SU-DHL-6 (cell line): ENCODE measurements around the gene ABHD3.

Experiments
- CTCF ChIP-seq: fragments of 200-600 bp; sonication (generic); IDR thresholded peaks from one replicate; pipeline ENCODE4 v1.5.1; 2017; ENCODE audit warnings: antibody characterized with exemption, mild to moderate bottlenecking, low read length, moderate library complexity; ENCODE audit not compliant: insufficient read depth, poor library complexity, severe bottlenecking
- EZH2phosphoT487 ChIP-seq: fragments of 200-600 bp; sonication (generic), shearing (Covaris generic); conservative IDR thresholded peaks from 2 replicates; pipeline ENCODE4 v1.6.1; 2018; ENCODE audit warnings: mild to moderate bottlenecking, antibody characterized with exemption, low read length, moderate library complexity, mixed read lengths

GRCh38 chr18:21669736-21670285, 34.8 kb downstream of the ABHD3 start:
- no peak for TF ChIP-seq CTCF
- no peak for TF ChIP-seq EZH2phosphoT487
